Urothelium cell line (cell line): ENCODE results near the gene NCOR1.
A peak's percentile ranks its signal among the peaks of the same experiment; 100 is the strongest.

Source experiments
- DNase-seq: peaks from one replicate; pipeline ENCODE4 v3.0.0; 2011; ENCODE audit warnings: low spot score, mixed read lengths
- FAIRE-seq: peaks from 2 replicates; lab custom pipeline; 2011; peaks lifted over from hg19 to GRCh38; lab: Jason Lieb, UNC

NCOR1 gene

GRCh38 chr17:16037636-16038035 lies 177.7 kb downstream of the NCOR1 start:
- FAIRE-seq (no peak), DNase-seq (no peak)

- DNase-seq: no peak
Observed at GRCh38 chr17:16036261-16036660, 179.1 kb downstream of the NCOR1 start.

GRCh38 chr17:16033729-16034349 lies 181.5 kb downstream of the NCOR1 start:
- DNase-seq (no peak), FAIRE-seq (no peak)

More at GRCh38 chr17:16036261-16036660, 179.1 kb downstream of the NCOR1 start:
- FAIRE-seq: no peak

- FAIRE-seq (no peak), DNase-seq (peak; percentile 70)
Observed at GRCh38 chr17:16027708-16028584, 187.4 kb downstream of the NCOR1 start.

GRCh38 chr17:16026895-16027294 lies 188.4 kb downstream of the NCOR1 start:
- no peak for FAIRE-seq
- no peak for DNase-seq

- DNase-seq (no peak), FAIRE-seq (no peak)
Observed at GRCh38 chr17:16025202-16025601, 190.1 kb downstream of the NCOR1 start.

GRCh38 chr17:16023881-16024280 lies 191.5 kb downstream of the NCOR1 start:
- DNase-seq (no peak), FAIRE-seq (no peak)

- DNase-seq (no peak), FAIRE-seq (no peak)
Observed at GRCh38 chr17:16019347-16019746, 196.0 kb downstream of the NCOR1 start.

GRCh38 chr17:16013943-16014407 lies 201.4 kb downstream of the NCOR1 start:
- DNase-seq (peak; percentile 21), FAIRE-seq (no peak)

- FAIRE-seq (no peak), DNase-seq (no peak)
Observed at GRCh38 chr17:16007439-16007838, 207.9 kb downstream of the NCOR1 start.

GRCh38 chr17:16005636-16006035 lies 209.7 kb downstream of the NCOR1 start:
- DNase-seq (no peak), FAIRE-seq (no peak)

GRCh38 chr17:16003841-16004240 lies 211.5 kb downstream of the NCOR1 start:
- FAIRE-seq: no peak

GRCh38 chr17:16002708-16003260 lies 212.6 kb downstream of the NCOR1 start:
- no peak for FAIRE-seq
- DNase-seq: no peak

More at GRCh38 chr17:16003841-16004240, 211.5 kb downstream of the NCOR1 start:
- no peak for DNase-seq

- no peak for DNase-seq
- FAIRE-seq: no peak
Observed at GRCh38 chr17:16001226-16001897, 214.0 kb downstream of the NCOR1 start.

- no peak for FAIRE-seq
Observed at GRCh38 chr17:15999974-16000827, 215.1 kb downstream of the NCOR1 start.

GRCh38 chr17:15999141-15999973 lies 216.0 kb downstream of the NCOR1 start, which contains the start of the genes TTC19 and ZSWIM7:
TTC19 (plus strand) TSS chr17:15999824; CDS start chr17:15999849, 25 bp downstream.
ZSWIM7 (minus strand) TSS chr17:15999704; CDS start chr17:15999594, 110 bp downstream.
- FAIRE-seq (peak; percentile 92), DNase-seq (peak; percentile 95)

More at GRCh38 chr17:15999974-16000827, 215.1 kb downstream of the NCOR1 start:
- DNase-seq: peak; percentile 42

- DNase-seq (no peak), FAIRE-seq (no peak)
Observed at GRCh38 chr17:15998031-15998562, 217.2 kb downstream of the NCOR1 start.

- DNase-seq (no peak), FAIRE-seq (no peak)
Observed at GRCh38 chr17:15996322-15996721, 219.0 kb downstream of the NCOR1 start.
